Gastroesophageal sphincter (tissue), 3 donors: ENCODE data around the gene TMEM239.

Experiments used
- CTCF ChIP-seq, 4 experiments: fragments of 200-600 bp in 2 of 4; fragments of 450-650 bp in 2 of 4; sonication (generic) in 1 of 4; IDR thresholded peaks; one replicate each; pipeline ENCODE4 v1.5.1; 2017 to 2019; ENCODE audit warnings: antibody characterized with exemption in 4 of 4, mild to moderate bottlenecking in 2 of 4, moderate library complexity in 2 of 4
- EP300 ChIP-seq: sonication (generic); formaldehyde crosslinking; IDR thresholded peaks from one replicate; pipeline ENCODE4 v1.6.1; 2017; ENCODE audit warnings: antibody characterized with exemption, mild to moderate bottlenecking
- POLR2AphosphoS5 ChIP-seq: sonication (generic); formaldehyde crosslinking; IDR thresholded peaks from one replicate; pipeline ENCODE4 v1.6.1; 2017; ENCODE audit warnings: antibody characterized with exemption

- TF ChIP-seq CTCF (IDR thresholded peaks at IDR 0.05), result no peak
- no peak for TF ChIP-seq EP300
- no peak for TF ChIP-seq POLR2AphosphoS5
Observed at GRCh38 chr20:2825761-2826160, 9.6 kb downstream of the TMEM239 start.
